Gastrocnemius medialis (tissue), 4 donors: ENCODE data around the gene ZSCAN10. TPM values are rescaled to one million over a fixed set of nuclear protein-coding genes. Genes with fewer than 3 reads are reported as not detected.

ENCODE experiments used
- ATAC-seq, 2 donors: fragments of 150-250 bp; one replicate each; pipeline ENCODE4 v1.9.1; 2016
- DNase-seq, 2 donors: peaks; one replicate each; pipeline ENCODE4 v3.0.0-alpha.2; 2019
- H3K27ac ChIP-seq, 4 donors: fragments of 200-600 bp; sonication (generic); 1 replicate in 1 of 4; 2 replicates in 3 of 4; pipeline ENCODE4 v1.5.1; 2016 to 2018; ENCODE audit warnings: mild to moderate bottlenecking in 2 of 4, moderate library complexity in 1 of 4
- H3K27me3 ChIP-seq, 3 donors: fragments of 200-600 bp; sonication (generic) in 2 of 3; 1 replicate in 1 of 3; 2 replicates in 2 of 3; pipeline versions ENCODE4 v1.5.1 to v1.6.0; 2016 to 2019; ENCODE audit warnings: mild to moderate bottlenecking in 1 of 3, moderate library complexity in 1 of 3
- H3K36me3 ChIP-seq, 2 donors: fragments of 200-600 bp; sonication (generic) in 1 of 2; one replicate each; pipeline ENCODE4 v1.5.1; 2017 to 2018
- H3K4me1 ChIP-seq, 2 donors: fragments of 200-600 bp; sonication (generic) in 1 of 2; one replicate each; pipeline ENCODE4 v1.5.1; 2016 to 2017; ENCODE audit warnings: mild to moderate bottlenecking in 2 of 2
- H3K4me3 ChIP-seq, 4 donors: fragments of 200-600 bp; sonication (generic) in 3 of 4; 1 replicate in 1 of 4; 2 replicates in 3 of 4; pipeline ENCODE4 v1.5.1; 2016 to 2019; ENCODE audit warnings: mild to moderate bottlenecking in 2 of 4
- H3K9me3 ChIP-seq, 3 donors: fragments of 200-600 bp; sonication (generic) in 2 of 3; 1 replicate in 1 of 3; 2 replicates in 2 of 3; pipeline ENCODE4 v1.5.1; 2016 to 2019
- CTCF ChIP-seq, 5 experiments: fragments of 450-650 bp in 3 of 5; fragments of 200-600 bp in 2 of 5; sonication (generic) in 2 of 5; IDR thresholded peaks in 4 of 5; conservative IDR thresholded peaks in 1 of 5; 1 replicate in 4 of 5; 2 replicates in 1 of 5; pipeline ENCODE4 v1.5.1; 2016 to 2019; ENCODE audit warnings: antibody characterized with exemption in 5 of 5, mild to moderate bottlenecking in 3 of 5, moderate library complexity in 3 of 5
- POLR2A ChIP-seq, 2 donors: fragments of 450-650 bp; IDR thresholded peaks; one replicate each; pipeline ENCODE4 v1.6.1; 2017; ENCODE audit warnings: antibody characterized with exemption in 2 of 2, mild to moderate bottlenecking in 2 of 2, moderate library complexity in 2 of 2
- in situ Hi-C, 4 donors: fragments of 200-750 bp; cut with MboI; loops; one replicate each; pipeline versions ENCODE4 v1.15.0 to v1.8.0; 2017; ENCODE audit warnings: low sequenced_read_pairs in 4 of 4
- intact Hi-C: fragments of 100-400 bp; cut with DNase I; formaldehyde crosslinking; loops from one replicate; pipeline ENCODE4 v1.15.1; 2023; ENCODE audit warnings: low total_unique reads
- total RNA-seq, 4 donors: library from RNA; depleted of rRNA; stranded (reverse); fragments of >200 nt; gene quantifications; one replicate each; pipeline versions ENCODE4 v1.1.0 to v1.2.3, GENCODE V29; 2016

Gene ZSCAN10
- total RNA-seq, 4 donors from 2014 or later: not detected

GRCh38 chr16:3060339-3061127 is 38.6 kb downstream of the ZSCAN10 start:
- Histone ChIP-seq H3K36me3 (no peaks in the 10 kb centered on the region), H3K9me3 (no peaks in the 10 kb centered on the region), H3K27ac (peak overlapping the region; percentile 79 to 85 (median 83)), H3K4me1 (peaks cover 40 to 50% of the 10 kb centered on the region in 2 donors), H3K27me3 (no peaks in the 10 kb centered on the region), H3K4me3 (peak overlapping the region in 1 of 4 donors; percentile 18)
- intact Hi-C loops (no loop called here), in situ Hi-C loops (loop anchor here in 3 of 4 donors (5.0 to 10.0 kb wide), 4 partner anchors 64 to 107 kb away; no protein-coding TSS in a partner anchor)
- ATAC-seq (peak in 1 of 2 donors; percentile 9), DNase-seq (no peak)
- no peak for TF ChIP-seq POLR2A (IDR thresholded peaks at IDR 0.05)
- no peak for TF ChIP-seq CTCF (IDR thresholded peaks at IDR 0.05 in 4 of 5, conservative IDR thresholded peaks at IDR 0.05 in 1 of 5)

GRCh38 chr16:3059723-3060242 is 39.3 kb downstream of the ZSCAN10 start:
- in situ Hi-C loops (loop anchor here in 3 of 4 donors (5.0 to 10.0 kb wide), 4 partner anchors 65 to 108 kb away; no protein-coding TSS in a partner anchor), intact Hi-C loops (loop anchor here (1.0 to 2.0 kb wide), 4 partner anchors 39 to 107 kb away; partner anchors contain the start of gene TNFRSF12A)
- Histone ChIP-seq H3K4me1 (peaks cover 32 to 43% of the 10 kb centered on the region in 2 donors), H3K9me3 (no peaks in the 10 kb centered on the region), H3K36me3 (no peaks in the 10 kb centered on the region), H3K27ac (peak overlapping the region; percentile 79 to 85 (median 83)), H3K4me3 (peak overlapping the region; percentile 79 to 98 (median 92)), H3K27me3 (no peaks in the 10 kb centered on the region)
- TF ChIP-seq CTCF (IDR thresholded peaks at IDR 0.05 in 4 of 5, conservative IDR thresholded peaks at IDR 0.05 in 1 of 5): no peak
- TF ChIP-seq POLR2A (IDR thresholded peaks at IDR 0.05): no peak
- ATAC-seq (no peak), DNase-seq (no peak)

GRCh38 chr16:3059041-3059722 is 39.9 kb downstream of the ZSCAN10 start:
- ATAC-seq: peak; percentile 83 to 89
- in situ Hi-C loops: no loop called here

More at GRCh38 chr16:3059041-3059722, 39.9 kb downstream of the ZSCAN10 start:
- TF ChIP-seq CTCF (IDR thresholded peaks at IDR 0.05 in 4 of 5, conservative IDR thresholded peaks at IDR 0.05 in 1 of 5): peak; percentile 81 to 99 (median 99)
- peak in 1 of 2 donors; percentile 17 for TF ChIP-seq POLR2A (IDR thresholded peaks at IDR 0.05)
- no peaks in the 10 kb centered on the region for H3K36me3 ChIP-seq
- peaks cover 28 to 39% of the 10 kb centered on the region in 2 donors for H3K4me1 ChIP-seq
- DNase-seq: peak; percentile 67 to 82
- H3K4me3 ChIP-seq: peak overlapping the region; percentile 79 to 98 (median 92)
- H3K9me3 ChIP-seq: no peaks in the 10 kb centered on the region
- no peaks in the 10 kb centered on the region for H3K27me3 ChIP-seq
- intact Hi-C loops: loop anchor here (1.0 to 2.0 kb wide), 4 partner anchors 38 to 107 kb away; partner anchors contain the start of gene TNFRSF12A
- H3K27ac ChIP-seq: peak overlapping the region; percentile 79 to 85 (median 83)
